ENCODE results near the gene INPP5J.

DNA sequence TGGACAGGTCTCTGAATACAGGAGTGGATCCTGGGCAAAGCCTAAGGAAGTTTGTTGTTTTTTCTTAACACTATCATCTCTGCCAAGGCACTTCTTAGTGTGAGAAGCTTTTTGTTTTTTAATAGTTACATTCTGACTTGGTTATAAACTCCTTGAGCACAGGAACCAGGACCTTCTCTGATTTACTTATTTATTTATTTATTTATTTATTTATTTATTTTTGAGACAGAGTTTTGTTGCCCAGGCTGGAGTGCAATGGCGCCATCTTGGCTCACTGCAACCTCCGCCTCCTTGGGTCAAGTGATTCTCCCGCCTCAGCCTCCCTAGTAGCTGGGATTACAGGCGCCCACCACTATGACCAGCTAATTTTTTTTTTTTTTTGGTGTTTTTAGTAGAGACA, 48.2 kb downstream of the INPP5J start:
- no peak for TF ChIP-seq SPI1 (IDR thresholded peaks at IDR 0.05; ENCODE audit: low read depth, low read length)
- TF ChIP-seq PAX5 (IDR thresholded peaks at IDR 0.05; ENCODE audit: insufficient read depth, low read length, severe bottlenecking), result no peak
